GM21447 (cell line): ENCODE data around the gene RARS1.
"Not testable (repeated sequence)": the region's sequence is repeated elsewhere in the genome, so short reads cannot be mapped to it uniquely, and the experiment has no call there.

Source experiments
- ATAC-seq: cut with Tn5 transposase; IDR thresholded peaks from one replicate; pipeline ENCODE4 v1.9.1; 2021; ENCODE audit not compliant: unreplicated experiment

The RARS1 gene

GRCh38 chr5:168480601-168481000 lies 5.7 kb upstream of the RARS1 start:
- ATAC-seq: no peak

DNA sequence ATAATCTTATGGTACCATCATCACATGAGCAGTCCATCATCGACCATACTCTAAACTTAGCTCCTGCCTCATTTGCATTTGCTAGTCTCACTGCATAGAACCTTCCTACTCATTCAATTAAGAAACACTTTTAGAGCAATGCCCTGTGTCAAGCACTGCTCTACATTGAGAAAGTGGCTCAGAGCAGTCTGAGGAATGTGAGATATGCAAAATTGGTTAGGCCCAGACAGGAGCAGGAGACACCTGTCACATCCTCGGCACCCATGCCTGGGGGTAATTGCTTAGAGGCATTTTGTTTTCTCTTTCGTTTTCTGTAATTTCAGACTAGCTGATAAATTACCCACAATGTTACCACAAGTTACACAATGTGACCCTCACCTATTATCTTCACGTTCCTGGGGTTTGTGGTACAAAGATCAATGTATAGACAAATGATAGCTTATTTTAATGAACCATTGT lies 4.9 kb upstream of the RARS1 start:
- ATAC-seq: peak; percentile 96

DNA sequence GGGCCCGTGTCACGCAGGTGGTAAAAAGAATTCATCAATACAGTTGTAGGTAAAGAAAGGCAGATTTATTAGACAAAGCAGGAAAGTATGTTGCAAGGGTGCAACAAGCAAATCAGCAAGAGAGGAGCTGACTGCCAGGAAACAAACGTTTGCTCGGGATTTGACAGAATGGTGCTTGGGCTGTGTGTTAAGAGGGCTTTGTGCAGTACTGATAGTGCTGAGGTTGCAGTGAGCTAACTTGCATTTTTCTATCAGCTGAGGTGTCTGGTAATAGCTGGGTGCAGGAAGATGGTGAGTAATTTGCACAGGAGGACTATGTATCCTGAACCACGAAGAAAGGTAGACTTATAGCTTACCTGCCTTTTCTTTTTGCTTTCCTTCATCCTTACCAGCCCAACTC lies 3.9 kb upstream of the RARS1 start:
- no peak for ATAC-seq

- ATAC-seq: no peak
Observed at GRCh38 chr5:168489059-168489458, 2.8 kb downstream of the RARS1 start.

GRCh38 chr5:168494057-168494555 lies 7.8 kb downstream of the RARS1 start:
- no peak for ATAC-seq

- ATAC-seq: no peak
Observed at GRCh38 chr5:168502563-168503237, 16.4 kb downstream of the RARS1 start.

GRCh38 chr5:168513861-168514428 lies 27.7 kb downstream of the RARS1 start:
- no peak for ATAC-seq

DNA sequence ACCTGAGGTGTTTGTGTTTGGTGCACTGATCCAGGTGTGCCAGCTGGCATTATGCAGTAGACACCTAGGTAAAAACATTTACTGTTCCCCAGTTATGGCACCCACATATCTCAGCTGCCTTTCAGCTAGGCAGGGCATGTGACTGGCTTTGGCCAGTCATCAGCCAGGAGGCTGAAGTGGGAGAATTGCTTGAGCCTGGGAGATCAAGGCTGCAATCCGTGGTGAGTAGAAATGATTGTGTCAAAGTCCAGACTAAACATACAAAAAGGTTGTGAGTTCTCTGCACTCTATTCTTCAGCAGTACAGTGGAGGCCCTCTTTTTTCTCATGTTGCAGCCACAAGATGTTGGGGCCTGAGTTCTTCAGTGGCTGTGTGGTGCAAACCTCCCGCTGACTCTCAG lies 39.6 kb downstream of the RARS1 start:
- no peak for ATAC-seq

DNA sequence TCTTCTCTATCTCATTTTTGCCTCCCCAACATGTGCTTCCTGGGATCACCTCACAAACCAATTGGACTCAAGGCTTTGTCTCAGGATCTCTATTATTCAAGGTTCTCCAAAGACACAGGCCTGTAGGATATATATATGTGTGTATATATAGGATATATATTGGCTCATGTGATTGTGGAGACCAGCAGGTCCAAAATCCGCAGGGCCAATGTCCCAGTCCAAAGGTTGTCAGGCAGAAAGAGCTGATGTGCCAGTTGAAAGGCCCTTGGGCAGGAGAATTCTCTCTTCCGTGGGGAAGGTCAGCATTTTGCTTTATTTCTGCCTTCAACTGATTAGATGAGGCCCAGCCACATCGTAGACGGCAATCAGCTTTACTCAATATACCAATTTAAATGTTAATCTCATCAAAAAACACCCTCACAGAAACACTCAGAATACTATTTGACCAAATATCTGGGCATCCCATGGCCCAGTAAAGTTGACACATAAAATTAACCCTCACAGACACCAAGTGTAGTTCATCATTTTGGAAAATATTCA lies 41.6 kb downstream of the RARS1 start:
- ATAC-seq: no peak

- no peak for ATAC-seq
Observed at GRCh38 chr5:168528521-168529373, 42.5 kb downstream of the RARS1 start, which contains the start of gene FBLL1. Gene FBLL1, plus strand, starts transcription at chr5:168529305. Its CDS starts 200 bp downstream, at chr5:168529505.

DNA sequence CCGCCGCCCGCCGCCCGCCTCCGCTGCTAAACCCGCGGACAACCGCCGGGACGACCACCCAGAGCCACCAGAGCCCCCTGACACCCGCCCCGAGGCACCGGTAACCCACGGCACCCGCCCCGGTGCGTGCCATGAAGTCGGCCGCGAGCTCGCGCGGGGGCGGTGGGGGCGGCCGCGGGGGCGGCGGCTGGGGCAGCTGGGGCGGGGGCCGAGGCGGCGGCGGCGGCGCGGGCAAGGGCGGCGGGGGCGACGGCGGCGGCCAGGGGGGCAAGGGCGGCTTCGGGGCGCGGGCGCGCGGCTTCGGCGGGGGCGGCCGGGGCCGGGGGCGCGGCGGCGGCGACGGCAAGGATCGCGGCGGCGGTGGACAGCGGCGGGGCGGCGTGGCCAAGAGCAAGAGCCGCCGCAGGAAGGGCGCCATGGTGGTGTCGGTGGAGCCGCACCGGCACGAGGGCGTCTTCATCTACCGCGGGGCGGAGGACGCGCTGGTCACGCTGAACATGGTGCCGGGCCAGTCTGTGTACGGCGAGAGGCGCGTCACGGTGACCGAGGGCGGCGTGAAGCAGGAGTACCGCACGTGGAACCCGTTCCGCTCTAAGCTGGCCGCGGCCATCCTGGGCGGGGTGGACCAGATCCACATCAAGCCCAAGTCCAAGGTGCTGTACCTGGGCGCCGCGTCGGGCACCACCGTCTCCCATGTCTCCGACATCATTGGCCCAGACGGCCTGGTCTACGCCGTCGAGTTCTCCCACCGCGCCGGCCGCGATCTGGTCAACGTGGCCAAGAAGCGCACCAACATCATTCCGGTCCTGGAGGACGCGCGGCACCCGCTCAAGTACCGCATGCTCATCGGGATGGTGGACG lies 43.3 kb downstream of the RARS1 start:
- ATAC-seq: no peak

DNA sequence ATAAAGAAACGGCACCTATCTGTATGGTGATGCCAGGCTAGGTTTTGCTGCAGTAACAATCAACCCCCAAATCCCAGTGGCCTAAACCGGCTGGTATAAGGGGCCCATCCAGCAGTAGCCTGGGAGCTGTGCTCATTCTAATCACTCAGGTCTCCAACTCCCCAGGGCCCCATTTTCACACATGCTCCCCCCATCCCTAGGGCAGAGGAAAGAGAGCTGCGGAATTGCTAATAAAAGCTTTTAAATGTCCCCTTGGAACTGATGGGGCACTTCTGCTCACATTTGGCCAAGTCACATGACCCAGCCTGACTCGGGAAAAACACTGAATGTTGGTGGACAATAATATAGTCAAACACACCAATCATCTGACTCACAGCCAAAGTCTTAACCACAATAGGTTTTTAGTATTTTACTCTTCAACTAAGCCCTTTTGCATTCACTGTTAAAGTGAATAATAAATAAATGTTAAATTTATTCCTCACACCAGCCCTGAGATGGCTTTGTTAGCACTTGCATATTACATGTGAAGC lies 44.4 kb downstream of the RARS1 start:
- no peak for ATAC-seq

DNA sequence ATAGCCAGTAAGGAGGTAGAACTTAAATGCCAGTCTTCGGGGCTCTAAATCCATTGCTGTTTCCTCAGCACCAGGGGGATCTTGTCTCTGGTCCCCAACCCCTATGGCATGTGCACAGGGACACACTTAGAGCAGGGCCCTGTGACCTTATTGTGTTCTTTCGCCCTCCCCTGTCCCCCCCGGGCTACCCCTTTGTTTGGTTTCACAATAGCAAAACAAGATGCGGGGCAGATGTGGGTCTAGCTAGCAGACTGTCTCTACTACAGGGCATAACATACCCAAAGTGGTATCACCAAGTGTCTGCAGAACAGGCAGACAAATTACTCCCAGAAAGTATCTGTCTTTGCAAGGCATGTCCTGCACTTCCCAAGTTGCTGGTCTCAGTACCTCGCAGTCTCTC lies 44.9 kb downstream of the RARS1 start:
- no peak for ATAC-seq

DNA sequence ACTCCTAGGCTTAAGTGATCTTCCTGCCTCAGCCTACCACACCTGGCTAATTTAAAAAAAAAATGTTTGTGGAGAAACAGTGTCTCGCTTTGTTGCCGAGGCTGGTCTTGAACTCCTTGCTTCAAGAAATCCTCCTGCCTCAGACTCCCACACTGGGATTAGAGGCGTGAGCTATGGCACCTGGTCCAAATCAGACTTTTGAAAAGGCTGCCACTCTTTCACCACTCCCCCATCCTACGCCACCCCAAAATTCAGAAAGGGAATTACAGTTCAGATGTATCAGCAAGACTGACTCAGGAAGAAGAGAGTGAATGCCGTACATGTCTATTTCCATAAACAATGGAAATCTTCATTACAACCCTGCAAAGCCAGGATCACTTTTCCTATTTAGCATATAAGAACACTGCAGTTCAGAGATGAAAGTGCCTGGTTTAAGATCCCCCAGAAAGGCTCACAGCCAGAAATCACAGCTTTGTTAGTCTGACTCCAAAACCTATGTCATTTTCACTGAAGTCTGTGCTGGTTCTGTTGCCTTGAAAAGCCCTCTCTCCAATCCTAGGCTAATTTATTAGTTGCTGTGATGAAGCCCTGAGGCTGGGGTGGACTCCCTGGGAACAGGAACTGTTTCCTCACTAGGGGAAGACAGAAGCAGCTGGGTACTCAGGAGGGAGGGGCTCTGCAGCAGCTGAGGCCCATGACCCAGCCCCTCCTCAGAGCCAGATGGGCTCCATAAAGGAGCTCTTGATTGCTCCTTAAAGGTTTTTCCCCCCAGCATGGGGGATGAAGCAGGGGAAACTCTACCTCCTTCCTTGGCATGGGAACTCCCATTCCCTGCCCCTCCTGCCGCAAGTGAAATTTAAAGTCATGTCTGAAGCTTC lies 46.0 kb downstream of the RARS1 start:
- ATAC-seq: no peak

DNA sequence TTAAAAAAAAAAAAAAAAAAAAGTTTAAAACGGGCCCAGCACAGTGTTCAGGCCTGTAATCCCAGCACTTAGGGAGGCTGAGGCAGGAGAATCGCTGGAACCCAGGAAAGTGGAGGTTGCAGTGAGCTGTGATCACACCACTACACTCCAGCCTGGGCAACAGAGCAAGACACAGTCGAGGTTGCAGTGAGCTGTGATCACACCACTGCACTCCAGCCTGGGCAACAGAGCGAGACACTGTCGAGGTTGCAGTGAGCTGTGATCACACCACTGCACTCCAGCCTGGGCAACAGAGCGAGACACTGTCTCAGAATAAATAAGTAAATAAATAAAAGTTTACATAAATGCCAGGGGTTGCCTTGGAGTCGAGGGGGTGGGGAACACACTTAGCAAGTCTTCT lies 48.1 kb downstream of the RARS1 start:
- ATAC-seq: not testable (repeated sequence)

DNA sequence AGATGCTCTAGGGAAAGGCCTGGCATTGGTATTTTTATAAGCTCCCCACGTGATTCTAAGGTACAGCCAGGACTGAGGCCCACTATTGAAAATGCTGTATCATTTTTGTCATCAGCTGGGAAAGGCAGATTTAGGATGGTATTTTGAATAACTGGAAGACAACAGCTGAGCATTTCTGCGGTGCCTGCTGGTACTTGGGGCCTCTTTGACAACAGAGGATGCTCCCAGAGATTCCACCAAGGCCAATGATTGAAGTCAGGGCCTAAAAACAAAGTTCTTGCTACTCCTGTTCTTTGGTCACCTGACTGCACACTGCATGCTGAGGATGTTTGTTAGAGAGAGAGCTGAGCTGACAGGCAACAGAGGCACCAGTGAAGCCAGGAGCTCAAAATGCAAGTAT lies 50.9 kb downstream of the RARS1 start:
- no peak for ATAC-seq

DNA sequence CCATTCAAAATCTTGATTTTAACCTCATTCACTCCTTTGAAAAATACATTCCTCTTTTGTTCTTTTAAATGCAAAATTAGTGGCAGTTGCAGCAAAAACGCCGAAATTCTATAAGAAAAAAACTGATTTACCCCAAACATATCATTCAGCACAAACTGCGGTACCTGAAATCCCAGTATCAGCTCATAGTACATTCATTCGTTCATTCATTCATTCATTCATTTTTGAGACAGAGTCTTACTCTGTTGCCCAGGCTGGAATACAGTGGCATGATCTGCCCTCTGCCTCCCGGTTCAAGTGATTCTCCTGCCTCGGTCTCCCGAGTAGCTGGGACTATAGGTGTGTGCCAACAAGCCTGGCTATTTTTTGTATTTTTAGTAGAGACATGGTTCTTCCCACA lies 63.3 kb downstream of the RARS1 start:
- no peak for ATAC-seq

- ATAC-seq: no peak
Observed at GRCh38 chr5:168550656-168551055, 64.4 kb downstream of the RARS1 start.

GRCh38 chr5:168552146-168552545 lies 65.9 kb downstream of the RARS1 start:
- no peak for ATAC-seq
